ENCODE measurements around the gene RRM1. TPM values are rescaled to one million over a fixed set of nuclear protein-coding genes. Genes with fewer than 3 reads are reported as not detected.
"Not testable (repeated sequence)": the region's sequence is repeated elsewhere in the genome, so short reads cannot be mapped to it uniquely, and the experiment has no call there.

Gene RRM1
- total and polyA plus RNA-seq, 9 of the 15 experiments (the other 6 are each of a cell fraction or from before 2014, with no cell fraction given): 113 to 270 (median 163) TPM

GRCh38 chr11:4125141-4125540 is 30.5 kb downstream of the RRM1 start:
- POLR2A ChIA-PET: interaction anchor here (0.6 kb wide), 1 partner anchor 10 kb away, joined by 3 read pairs; no protein-coding TSS in a partner anchor
- no peak overlapping the region for H3K4me2 ChIP-seq (ENCODE audit: insufficient read depth, low read length)
- ATAC-seq: no peak
- H3K27me3 ChIP-seq (ENCODE audit: control insufficient read depth in 2 of 2, insufficient read depth in 2 of 2, low read length in 2 of 2): no peaks in the 10 kb centered on the region
- CTCF ChIA-PET (ENCODE audit: low intra/inter-chr PET ratio): no interaction called here
- H3K4me1 ChIP-seq (replicated peaks in 1 of 2; ENCODE audit: control insufficient read depth in 2 of 2, insufficient read depth in 2 of 2, low read length in 2 of 2): no peaks in the 10 kb centered on the region
- FAIRE-seq: no peak
- H2AFZ ChIP-seq (ENCODE audit: low read depth, low read length): no peak overlapping the region
- no peaks in the 10 kb centered on the region for H3K9me3 ChIP-seq (replicated peaks; ENCODE audit: control insufficient read depth, insufficient read depth, low read depth, low read length)
- H3K4me3 ChIP-seq: no peak overlapping the region
- no peak overlapping the region for H3K27ac ChIP-seq (ENCODE audit: extremely low read depth, low read depth, low read length)
- H3K9ac ChIP-seq (ENCODE audit: insufficient read depth in 1 of 2, low read depth in 2 of 2, low read length in 2 of 2): no peak overlapping the region
- no peaks in the 10 kb centered on the region; the same call in 1 of the 2 replicates for H4K20me1 ChIP-seq (replicated peaks; ENCODE audit: control insufficient read depth, insufficient read depth, low read length)
- no peak for DNase-seq (ENCODE audit: extremely low read depth in 1 of 4, low spot score in 3 of 4)
- H3K36me3 ChIP-seq (ENCODE audit: control insufficient read depth, insufficient read depth, low read length): peaks cover 89% of the 10 kb centered on the region
- H3K9me1 ChIP-seq (ENCODE audit: control insufficient read depth, insufficient read depth, low read length): no peaks in the 10 kb centered on the region
- in situ Hi-C loops (cut with MboI): no loop called here
- BruUV-seq (replicated peaks): no TSS peak
- intact Hi-C loops (cut with micrococcal nuclease): no loop called here
- WGBS (ENCODE audit: insufficient coverage, low coverage, missing lambda C conversion rate): 93% methylated on average over 4 of the region's 6 CpGs
- no peak for TF ChIP-seq E2F6 (IDR thresholded peaks at IDR 0.05; ENCODE audit: borderline replicate concordance in 1 of 2, extremely low read depth in 1 of 2, insufficient read depth in 1 of 2, insufficient read length in 1 of 2, low read depth in 1 of 2, low read length in 1 of 2, poor library complexity in 1 of 2, severe bottlenecking in 1 of 2)
- TF ChIP-seq ZNF431 (CRISPR knock-in tag; IDR thresholded peaks at IDR 0.05): no peak
- no peak for TF ChIP-seq ZNF589 (CRISPR knock-in tag; IDR thresholded peaks at IDR 0.05; ENCODE audit: low read depth)
- no peaks in the 10 kb centered on the region for H3K79me2 ChIP-seq (ENCODE audit: control insufficient read depth, insufficient read depth, low read length)

- H3K9me1 ChIP-seq (ENCODE audit: control insufficient read depth, insufficient read depth, low read length): no peaks in the 10 kb centered on the region
- H2AFZ ChIP-seq (ENCODE audit: low read depth, low read length): no peak overlapping the region
- no peak overlapping the region for H3K9ac ChIP-seq (ENCODE audit: insufficient read depth in 1 of 2, low read depth in 2 of 2, low read length in 2 of 2)
- intact Hi-C loops (cut with micrococcal nuclease): no loop called here
- 78% methylated on average over 1 of the region's 1 CpG for WGBS (ENCODE audit: insufficient coverage, low coverage, missing lambda C conversion rate)
- H3K79me2 ChIP-seq (ENCODE audit: control insufficient read depth, insufficient read depth, low read length): no peaks in the 10 kb centered on the region
- H4K20me1 ChIP-seq (replicated peaks; ENCODE audit: control insufficient read depth, insufficient read depth, low read length): no peaks in the 10 kb centered on the region; the same call in 1 of the 2 replicates
- no peak overlapping the region for H3K27ac ChIP-seq (ENCODE audit: extremely low read depth, low read depth, low read length)
- no peak for DNase-seq (ENCODE audit: extremely low read depth in 1 of 4, low spot score in 3 of 4)
- in situ Hi-C loops (cut with MboI): no loop called here
- no peak for FAIRE-seq
- no peak overlapping the region for H3K4me3 ChIP-seq
- ChIA-PET POLR2A (interaction anchor here (1.6 kb wide), 1 partner anchor 18 kb away, joined by 3 read pairs; no protein-coding TSS in a partner anchor), CTCF (ENCODE audit: low intra/inter-chr PET ratio) (no interaction called here)
- TF ChIP-seq, protein P1, sequence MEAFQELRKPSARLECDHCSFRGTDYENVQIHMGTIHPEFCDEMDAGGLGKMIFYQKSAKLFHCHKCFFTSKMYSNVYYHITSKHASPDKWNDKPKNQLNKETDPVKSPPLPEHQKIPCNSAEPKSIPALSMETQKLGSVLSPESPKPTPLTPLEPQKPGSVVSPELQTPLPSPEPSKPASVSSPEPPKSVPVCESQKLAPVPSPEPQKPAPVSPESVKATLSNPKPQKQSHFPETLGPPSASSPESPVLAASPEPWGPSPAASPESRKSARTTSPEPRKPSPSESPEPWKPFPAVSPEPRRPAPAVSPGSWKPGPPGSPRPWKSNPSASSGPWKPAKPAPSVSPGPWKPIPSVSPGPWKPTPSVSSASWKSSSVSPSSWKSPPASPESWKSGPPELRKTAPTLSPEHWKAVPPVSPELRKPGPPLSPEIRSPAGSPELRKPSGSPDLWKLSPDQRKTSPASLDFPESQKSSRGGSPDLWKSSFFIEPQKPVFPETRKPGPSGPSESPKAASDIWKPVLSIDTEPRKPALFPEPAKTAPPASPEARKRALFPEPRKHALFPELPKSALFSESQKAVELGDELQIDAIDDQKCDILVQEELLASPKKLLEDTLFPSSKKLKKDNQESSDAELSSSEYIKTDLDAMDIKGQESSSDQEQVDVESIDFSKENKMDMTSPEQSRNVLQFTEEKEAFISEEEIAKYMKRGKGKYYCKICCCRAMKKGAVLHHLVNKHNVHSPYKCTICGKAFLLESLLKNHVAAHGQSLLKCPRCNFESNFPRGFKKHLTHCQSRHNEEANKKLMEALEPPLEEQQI (IDR thresholded peaks at IDR 0.05): no peak
- no peaks in the 10 kb centered on the region for H3K4me1 ChIP-seq (replicated peaks in 1 of 2; ENCODE audit: control insufficient read depth in 2 of 2, insufficient read depth in 2 of 2, low read length in 2 of 2)
- no peak overlapping the region for H3K4me2 ChIP-seq (ENCODE audit: insufficient read depth, low read length)
- peaks cover 90% of the 10 kb centered on the region for H3K36me3 ChIP-seq (ENCODE audit: control insufficient read depth, insufficient read depth, low read length)
- BruUV-seq (replicated peaks): no TSS peak
- H3K9me3 ChIP-seq (replicated peaks; ENCODE audit: control insufficient read depth, insufficient read depth, low read depth, low read length): no peaks in the 10 kb centered on the region
- no peaks in the 10 kb centered on the region for H3K27me3 ChIP-seq (ENCODE audit: control insufficient read depth in 2 of 2, insufficient read depth in 2 of 2, low read length in 2 of 2)
- ATAC-seq: no peak
Measured at GRCh38 chr11:4127357-4127756, 32.8 kb downstream of the RRM1 start.

- BruUV-seq (replicated peaks); H2AFZ ChIP-seq (ENCODE audit: low read depth, low read length); DNase-seq (ENCODE audit: extremely low read depth in 1 of 4, low spot score in 3 of 4); H3K79me2 ChIP-seq (ENCODE audit: control insufficient read depth, insufficient read depth, low read length); H3K4me3 ChIP-seq; H4K20me1 ChIP-seq (replicated peaks; ENCODE audit: control insufficient read depth, insufficient read depth, low read length); CTCF ChIA-PET (ENCODE audit: low intra/inter-chr PET ratio); H3K27me3 ChIP-seq (ENCODE audit: control insufficient read depth in 2 of 2, insufficient read depth in 2 of 2, low read length in 2 of 2); POLR2A ChIA-PET; H3K9ac ChIP-seq (ENCODE audit: insufficient read depth in 1 of 2, low read depth in 2 of 2, low read length in 2 of 2); H3K4me1 ChIP-seq (replicated peaks in 1 of 2; ENCODE audit: control insufficient read depth in 2 of 2, insufficient read depth in 2 of 2, low read length in 2 of 2); H3K27ac ChIP-seq (ENCODE audit: extremely low read depth, low read depth, low read length); H3K9me3 ChIP-seq (replicated peaks; ENCODE audit: control insufficient read depth, insufficient read depth, low read depth, low read length); ATAC-seq; H3K9me1 ChIP-seq (ENCODE audit: control insufficient read depth, insufficient read depth, low read length); intact Hi-C loops (cut with micrococcal nuclease); FAIRE-seq; in situ Hi-C loops (cut with MboI); H3K4me2 ChIP-seq (ENCODE audit: insufficient read depth, low read length): not testable (repeated sequence)
- peaks cover 95% of the 10 kb centered on the region for H3K36me3 ChIP-seq (ENCODE audit: control insufficient read depth, insufficient read depth, low read length)
- WGBS (ENCODE audit: insufficient coverage, low coverage, missing lambda C conversion rate): 76% methylated on average over 4 of the region's 4 CpGs
Measured at GRCh38 chr11:4130219-4130618, 35.6 kb downstream of the RRM1 start.
